Peyer's patch (tissue), 4 donors: Measurements from ENCODE around the gene UACA.

Source experiments
- POLR2A ChIP-seq, 2 donors: fragments of 450-650 bp; IDR thresholded peaks; one replicate each; pipeline ENCODE4 v1.5.1; 2017; ENCODE audit warnings: antibody characterized with exemption in 2 of 2, mild to moderate bottlenecking in 2 of 2, moderate library complexity in 2 of 2
- TF ChIP-seq, protein P1 (sequence below), 6 experiments: fragments of 450-650 bp in 4 of 6; fragments of 200-600 bp in 2 of 6; sonication (generic) in 1 of 6; IDR thresholded peaks; one replicate each; pipeline ENCODE4 v1.5.1; 2017 to 2019; ENCODE audit warnings: antibody characterized with exemption in 6 of 6, mild to moderate bottlenecking in 3 of 6, moderate library complexity in 1 of 6

DNA sequence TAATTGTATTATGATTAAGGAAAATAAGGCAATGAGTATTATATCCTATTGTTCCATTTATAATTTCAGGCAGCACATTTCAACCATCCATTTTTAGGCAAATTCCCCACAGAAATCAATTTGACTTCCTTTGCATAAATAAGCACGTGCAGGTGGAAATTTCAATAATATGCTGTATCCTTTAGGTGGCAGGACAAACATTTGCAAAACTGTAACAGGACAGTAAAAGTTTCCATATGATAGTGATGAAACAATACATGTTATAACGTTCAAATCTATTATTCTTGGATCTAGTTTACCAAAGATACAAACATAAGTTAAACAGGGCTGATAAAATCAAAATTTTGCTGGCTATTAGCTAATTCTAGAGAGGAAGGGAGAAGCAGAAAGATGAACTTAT lies 8.5 kb downstream of the UACA start:
- TF ChIP-seq, protein P1, sequence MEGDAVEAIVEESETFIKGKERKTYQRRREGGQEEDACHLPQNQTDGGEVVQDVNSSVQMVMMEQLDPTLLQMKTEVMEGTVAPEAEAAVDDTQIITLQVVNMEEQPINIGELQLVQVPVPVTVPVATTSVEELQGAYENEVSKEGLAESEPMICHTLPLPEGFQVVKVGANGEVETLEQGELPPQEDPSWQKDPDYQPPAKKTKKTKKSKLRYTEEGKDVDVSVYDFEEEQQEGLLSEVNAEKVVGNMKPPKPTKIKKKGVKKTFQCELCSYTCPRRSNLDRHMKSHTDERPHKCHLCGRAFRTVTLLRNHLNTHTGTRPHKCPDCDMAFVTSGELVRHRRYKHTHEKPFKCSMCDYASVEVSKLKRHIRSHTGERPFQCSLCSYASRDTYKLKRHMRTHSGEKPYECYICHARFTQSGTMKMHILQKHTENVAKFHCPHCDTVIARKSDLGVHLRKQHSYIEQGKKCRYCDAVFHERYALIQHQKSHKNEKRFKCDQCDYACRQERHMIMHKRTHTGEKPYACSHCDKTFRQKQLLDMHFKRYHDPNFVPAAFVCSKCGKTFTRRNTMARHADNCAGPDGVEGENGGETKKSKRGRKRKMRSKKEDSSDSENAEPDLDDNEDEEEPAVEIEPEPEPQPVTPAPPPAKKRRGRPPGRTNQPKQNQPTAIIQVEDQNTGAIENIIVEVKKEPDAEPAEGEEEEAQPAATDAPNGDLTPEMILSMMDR (IDR thresholded peaks at IDR 0.05): no peak
- no peak for TF ChIP-seq POLR2A (IDR thresholded peaks at IDR 0.05)
